Brain microvascular endothelial cell (primary cell): ENCODE results near the gene IKZF3.

Experiments used
- DNase-seq: peaks from one replicate; pipeline ENCODE4 v3.0.0-alpha.2; 2020
- H3K27ac ChIP-seq: fragments of 250-450 bp; sonication (Bioruptor Pico); 2 replicates; pipeline ENCODE4 v1.5.1; 2020; ENCODE audit warnings: mild to moderate bottlenecking, moderate library complexity
- H3K27me3 ChIP-seq: fragments of 250-450 bp; sonication (Bioruptor Pico); replicated peaks from 2 replicates; pipeline ENCODE4 v1.5.1; 2020; ENCODE audit warnings: mild to moderate bottlenecking
- H3K36me3 ChIP-seq: fragments of 250-450 bp; sonication (Bioruptor Pico); replicated peaks from 2 replicates; pipeline ENCODE4 v1.5.1; 2020; ENCODE audit warnings: mild to moderate bottlenecking
- H3K4me3 ChIP-seq: 2 replicates; pipeline ENCODE4 v1.5.1; 2011; ENCODE audit warnings: low read depth, mild to moderate bottlenecking, control low read depth, low read length, moderate library complexity
- CTCF ChIP-seq: IDR thresholded peaks from 2 replicates; pipeline ENCODE4 v1.5.1; 2011; ENCODE audit warnings: low read depth, mild to moderate bottlenecking, moderate library complexity, low read length, control low read depth, inconsistent platforms; ENCODE audit errors: missing control alignments
- in situ Hi-C: cut with HindIII; loops from 2 replicates; pipeline ENCODE4 v1.10.0; 2017; ENCODE audit warnings: low sequenced_read_pairs, low pct_ligation_motif_present

IKZF3 gene

GRCh38 chr17:39709319-39709997, 154.7 kb downstream of the IKZF3 start:
- Histone ChIP-seq H3K27ac (no peak overlapping the region), H3K27me3 (no peaks in the 10 kb centered on the region), H3K4me3 (no peak overlapping the region), H3K36me3 (peaks cover 31% of the 10 kb centered on the region)
- no peak for TF ChIP-seq CTCF
- in situ Hi-C loops: no loop called here
- no peak for DNase-seq
